ENCODE data around the gene SOWAHD.
"Not testable (repeated sequence)": the region's sequence is repeated elsewhere in the genome, so short reads cannot be mapped to it uniquely, and the experiment has no call there.

Gene SOWAHD

DNA sequence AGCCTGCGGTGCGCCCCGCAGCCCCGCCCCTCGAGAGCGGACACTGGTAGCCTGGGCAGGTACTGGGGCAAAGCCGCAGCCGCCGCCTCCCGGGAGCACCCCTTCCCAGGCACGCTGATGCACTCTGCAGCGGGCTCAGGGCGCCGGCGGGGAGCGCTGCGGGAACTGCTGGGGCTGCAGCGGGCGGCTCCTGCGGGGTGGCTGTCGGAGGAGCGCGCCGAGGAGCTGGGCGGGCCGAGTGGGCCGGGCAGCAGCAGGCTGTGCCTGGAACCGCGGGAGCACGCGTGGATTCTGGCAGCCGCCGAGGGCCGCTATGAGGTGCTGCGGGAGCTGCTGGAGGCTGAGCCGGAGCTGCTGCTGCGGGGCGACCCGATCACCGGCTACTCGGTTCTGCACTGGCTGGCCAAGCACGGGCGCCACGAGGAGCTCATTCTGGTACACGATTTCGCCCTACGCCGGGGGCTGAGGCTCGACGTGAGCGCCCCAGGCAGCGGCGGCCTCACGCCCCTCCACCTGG lies 401 bp downstream of the SOWAHD start:
- DNase-seq (ENCODE audit: low spot score), result peak; percentile 39

DNA sequence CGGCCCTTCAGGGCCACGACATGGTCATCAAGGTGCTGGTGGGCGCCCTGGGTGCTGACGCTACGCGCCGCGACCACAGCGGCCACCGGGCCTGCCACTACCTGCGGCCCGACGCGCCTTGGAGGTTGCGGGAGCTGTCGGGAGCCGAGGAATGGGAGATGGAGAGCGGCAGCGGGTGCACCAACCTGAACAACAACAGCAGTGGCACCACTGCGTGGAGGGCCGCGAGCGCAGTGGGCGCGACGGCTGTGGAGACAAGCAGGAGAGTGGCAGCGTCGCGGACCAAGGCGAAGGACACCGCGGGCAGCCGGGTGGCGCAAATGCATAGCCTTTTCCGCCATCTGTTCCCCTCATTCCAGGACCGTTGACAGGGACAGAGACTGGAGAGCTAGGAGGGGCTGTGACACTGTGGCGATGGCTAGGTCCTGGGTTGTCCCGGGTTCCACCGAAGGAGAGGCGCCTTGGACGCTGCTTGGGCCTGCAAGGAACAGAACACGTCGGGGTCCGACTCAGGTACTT lies 919 bp downstream of the SOWAHD start:
- DNase-seq (ENCODE audit: low spot score), result peak; percentile 13

DNA sequence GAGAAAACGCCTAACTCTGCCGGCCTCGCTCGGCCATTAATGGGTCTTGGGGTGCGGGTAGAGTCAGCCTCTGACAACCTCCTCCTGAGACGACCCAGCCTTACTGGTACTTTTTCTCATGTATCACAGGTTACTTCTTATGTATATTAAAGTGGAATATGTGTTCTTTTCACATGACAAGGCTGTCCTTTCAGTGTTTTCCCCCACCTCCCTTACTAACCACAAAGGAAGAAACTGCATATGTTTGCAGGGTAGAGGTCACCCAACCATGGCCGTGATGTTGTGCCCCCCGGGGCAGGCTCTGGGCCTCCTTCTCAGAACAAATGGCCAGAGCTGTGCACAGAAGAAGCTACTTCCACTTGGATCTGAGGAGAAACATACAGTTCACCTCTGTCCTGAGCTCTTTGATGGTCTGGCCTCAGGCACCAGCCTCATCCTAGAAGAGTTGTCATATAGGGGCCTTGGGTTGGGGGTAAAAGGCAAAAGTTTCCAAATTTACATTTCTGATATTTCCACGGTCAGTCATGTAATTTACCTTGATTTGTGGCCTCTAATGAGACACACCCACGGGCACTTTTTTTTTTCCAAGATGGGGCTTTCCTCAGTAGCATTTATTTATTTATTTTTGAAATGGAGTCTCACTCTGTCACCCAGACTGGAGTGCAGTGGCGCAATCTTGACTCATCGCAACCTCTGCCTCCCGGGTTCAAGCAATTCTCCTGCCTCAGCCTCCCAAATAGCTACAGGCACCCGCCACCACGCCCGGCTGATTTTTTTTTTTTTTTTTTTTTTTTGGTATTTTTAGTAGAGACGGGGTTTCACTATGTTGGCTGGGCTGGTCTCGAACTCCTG lies 1.9 kb downstream of the SOWAHD start:
- no peak for DNase-seq (ENCODE audit: low spot score)

DNA sequence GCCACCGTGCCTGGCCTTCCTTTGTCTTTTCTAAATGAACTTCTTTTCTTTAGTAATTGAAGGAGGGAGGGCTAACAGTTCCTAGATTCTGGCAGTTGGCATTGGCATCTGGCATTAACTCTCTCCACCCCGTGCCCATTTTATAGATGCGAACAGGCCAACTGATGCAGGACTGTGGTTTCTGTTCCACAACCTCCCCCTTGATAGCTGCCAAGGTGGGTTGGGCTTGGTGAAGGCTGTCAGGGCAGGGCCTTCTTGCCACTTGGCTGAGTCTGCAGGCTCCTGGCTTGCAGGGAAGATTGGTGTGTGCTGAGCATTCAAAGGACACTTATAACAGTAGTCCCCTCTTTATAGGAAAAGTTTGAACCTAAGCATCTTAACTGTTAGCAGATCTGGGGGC lies 4.3 kb downstream of the SOWAHD start:
- DNase-seq (ENCODE audit: low spot score), result no peak

DNA sequence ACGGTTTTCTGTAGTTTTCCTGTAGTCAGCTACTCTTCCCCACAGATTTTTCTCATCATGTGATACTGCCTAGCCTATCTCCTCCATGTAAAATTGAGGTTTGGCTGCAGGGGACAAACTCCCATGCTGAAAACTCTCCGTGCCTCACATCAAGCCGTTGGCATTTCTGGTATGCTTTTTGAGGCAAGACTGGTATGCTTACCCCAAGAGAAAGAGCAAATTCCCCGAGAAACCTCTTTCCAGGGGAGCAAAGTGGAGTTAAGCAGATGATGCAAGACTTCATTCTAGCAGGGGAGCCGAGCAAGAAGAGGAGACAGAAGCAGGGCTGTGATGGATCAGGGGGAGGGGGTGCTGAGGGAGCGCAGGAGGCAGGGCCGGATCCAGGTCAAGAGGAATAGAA lies 4.8 kb downstream of the SOWAHD start:
- no peak for DNase-seq (ENCODE audit: low spot score)

DNA sequence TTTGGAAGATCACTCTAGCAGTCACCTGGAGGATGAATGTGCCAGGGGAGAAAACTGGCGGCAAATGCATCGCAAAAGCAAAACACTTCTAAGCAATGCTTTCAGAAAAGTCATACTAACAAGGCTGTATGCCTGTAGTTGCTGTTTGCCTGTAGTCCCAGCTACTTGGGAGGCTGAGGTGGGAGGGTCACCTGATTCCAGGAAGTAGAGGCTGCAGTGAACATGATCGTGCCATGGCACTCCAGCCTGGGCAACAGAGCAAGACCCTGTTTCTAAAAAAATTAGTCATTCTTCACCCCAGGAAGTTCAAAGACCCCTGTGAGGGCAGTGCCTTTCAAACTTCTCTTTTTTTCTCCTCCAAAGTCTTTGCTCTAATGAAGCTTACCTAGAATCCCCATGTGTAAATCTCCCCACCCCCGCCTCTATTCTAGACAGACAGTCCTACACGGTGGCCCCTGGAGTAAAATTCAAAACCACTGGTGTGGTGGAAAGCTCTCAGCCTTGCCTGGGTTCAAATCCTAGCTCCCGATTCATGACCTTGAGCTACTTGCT lies 5.5 kb downstream of the SOWAHD start:
- DNase-seq (ENCODE audit: low spot score), result no peak

DNA sequence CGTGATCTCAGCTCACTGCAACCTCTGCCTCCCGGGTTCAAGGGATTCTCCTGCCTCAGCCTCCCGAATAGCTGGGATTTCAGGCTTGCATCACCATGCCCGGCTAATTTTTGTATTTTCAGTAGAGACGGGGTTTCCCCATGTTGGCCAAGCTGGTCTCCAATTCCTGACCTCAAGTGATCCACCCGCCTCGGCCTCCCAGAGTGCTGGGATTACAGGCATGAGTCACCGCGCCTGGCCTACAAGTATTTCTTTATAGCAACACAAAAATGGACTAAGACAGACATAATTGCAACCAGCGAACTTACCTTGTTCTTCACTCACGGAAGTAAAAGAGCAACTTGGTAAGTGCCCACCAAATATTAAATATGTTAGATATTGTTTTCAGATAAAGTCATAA lies 10.0 kb downstream of the SOWAHD start:
- DNase-seq (ENCODE audit: low spot score), result not testable (repeated sequence)

DNA sequence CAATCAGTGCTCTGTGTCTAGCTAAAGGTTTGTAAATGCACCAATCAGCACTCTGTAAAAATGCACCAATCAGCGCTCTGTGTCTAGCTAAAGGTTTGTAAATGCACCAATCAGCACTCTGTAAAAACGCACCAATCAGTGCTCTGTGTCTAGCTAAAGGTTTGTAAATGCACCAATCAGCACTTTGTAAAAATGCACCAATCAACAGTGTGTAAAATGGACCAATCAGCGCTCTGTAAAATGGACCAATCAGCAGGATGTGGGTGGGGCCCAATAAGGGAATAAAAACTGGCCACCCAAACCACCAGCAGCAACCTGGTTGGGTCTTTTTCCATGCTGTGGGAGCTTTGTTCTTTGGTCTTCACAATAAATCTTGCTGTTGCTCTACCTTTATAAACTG lies 11.0 kb downstream of the SOWAHD start:
- DNase-seq (ENCODE audit: low spot score), result not testable (repeated sequence)

DNA sequence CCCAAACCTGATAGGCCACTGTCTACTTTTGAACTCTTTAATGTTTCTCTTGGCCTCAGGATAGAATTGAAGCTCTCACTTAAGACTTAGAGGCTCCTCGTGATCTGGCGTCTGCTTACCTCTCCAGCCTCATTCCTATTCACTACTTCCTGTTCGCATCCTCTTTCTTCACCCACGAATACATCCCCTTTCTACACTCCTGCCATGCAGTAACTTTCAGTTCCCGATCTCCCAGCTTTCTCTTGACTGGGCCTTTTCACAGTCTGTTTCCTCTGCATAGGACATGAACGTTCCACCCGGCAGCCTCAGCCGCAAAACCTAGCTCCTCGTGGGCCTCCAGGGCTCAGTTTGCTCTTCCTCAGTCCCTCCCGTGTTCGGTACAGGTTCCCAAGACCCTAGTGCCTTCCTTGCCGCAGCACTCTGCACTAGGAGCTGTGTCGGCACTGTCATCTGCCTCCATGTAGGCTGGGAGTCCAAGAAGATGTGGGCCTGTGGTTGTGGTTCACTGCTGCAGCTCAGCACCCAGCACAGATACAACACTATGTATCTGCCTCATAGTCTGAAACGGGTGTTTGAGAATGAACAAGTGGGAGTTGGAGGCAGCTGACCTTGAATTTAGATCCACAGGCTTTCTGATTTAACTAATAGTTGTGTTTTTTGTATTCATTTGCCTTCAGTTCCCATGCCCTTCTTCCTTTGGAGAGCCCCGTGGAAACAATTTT lies 17.3 kb downstream of the SOWAHD start:
- no peak for DNase-seq (ENCODE audit: low spot score)

DNA sequence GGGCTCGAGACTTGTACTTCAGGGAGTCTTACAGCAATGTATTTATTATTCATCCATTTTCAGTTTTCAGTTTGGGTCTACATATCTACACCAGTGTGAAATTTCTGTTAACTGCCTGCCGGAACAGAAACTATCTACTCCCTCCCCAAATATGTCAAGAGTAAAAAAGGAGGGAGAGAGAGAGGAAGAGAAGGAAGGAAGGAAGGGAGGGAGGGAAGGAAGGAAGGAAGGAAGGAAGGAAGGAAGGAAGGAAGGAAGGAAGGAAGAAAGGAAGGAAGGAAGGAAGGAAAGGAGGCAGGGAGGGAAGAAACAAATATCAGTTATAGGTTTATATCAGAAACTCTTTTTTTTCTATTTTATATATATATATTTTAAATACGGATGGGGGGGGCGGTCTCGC lies 20.4 kb downstream of the SOWAHD start:
- DNase-seq (ENCODE audit: low spot score), result no peak

DNA sequence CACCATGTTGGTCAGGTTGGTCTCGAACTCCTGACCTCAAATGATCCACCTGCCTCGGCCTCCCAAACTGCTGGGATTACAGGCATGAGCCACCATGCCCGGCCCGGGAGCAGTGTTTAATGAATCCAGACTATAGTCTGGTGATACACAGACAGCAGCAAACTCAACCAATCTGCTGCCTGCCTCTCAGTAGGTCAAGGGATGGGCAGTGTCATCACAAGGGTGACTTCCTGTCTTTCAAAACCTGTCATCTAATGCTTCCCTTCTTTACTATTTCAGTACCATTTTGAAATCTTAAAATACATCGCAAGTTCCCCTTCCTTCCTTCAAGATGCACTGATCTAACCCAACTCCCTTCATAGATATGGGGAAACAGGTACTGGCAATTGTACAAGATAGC lies 24.6 kb downstream of the SOWAHD start:
- DNase-seq (ENCODE audit: low spot score), result no peak

DNA sequence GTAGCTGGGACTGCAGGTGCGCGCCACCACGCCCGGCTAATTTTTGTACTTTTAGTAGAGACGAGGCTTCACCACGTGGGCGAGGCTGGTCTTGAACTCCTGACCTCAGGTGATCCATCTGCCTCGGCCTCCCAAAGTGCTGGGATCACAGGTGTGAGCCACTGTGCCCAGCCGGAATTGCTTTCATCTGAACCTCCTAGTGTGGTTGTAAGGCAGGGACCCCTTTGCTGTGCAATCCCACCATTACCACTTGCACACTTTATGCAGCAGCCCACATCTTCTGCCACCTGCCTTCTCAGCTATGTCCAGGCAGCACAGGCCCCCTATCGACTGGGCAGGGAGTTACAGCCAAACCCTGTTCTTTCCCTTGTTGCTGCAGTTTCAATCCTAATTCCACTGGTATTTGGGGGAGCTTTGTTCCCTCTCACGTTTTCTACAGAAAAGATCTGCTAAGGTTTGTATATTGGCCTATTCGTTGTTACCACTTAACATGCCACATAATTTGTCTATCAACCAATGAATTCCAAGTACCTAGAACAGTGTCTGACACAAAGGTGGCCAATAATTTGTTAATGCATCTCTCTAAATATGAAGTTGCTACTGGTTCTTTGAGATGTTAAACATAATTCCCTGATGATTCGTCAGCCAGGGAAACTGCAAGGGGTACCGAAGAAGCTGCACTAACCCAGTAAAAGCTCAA lies 26.5 kb downstream of the SOWAHD start:
- peak; percentile 23 for DNase-seq (ENCODE audit: low spot score)

DNA sequence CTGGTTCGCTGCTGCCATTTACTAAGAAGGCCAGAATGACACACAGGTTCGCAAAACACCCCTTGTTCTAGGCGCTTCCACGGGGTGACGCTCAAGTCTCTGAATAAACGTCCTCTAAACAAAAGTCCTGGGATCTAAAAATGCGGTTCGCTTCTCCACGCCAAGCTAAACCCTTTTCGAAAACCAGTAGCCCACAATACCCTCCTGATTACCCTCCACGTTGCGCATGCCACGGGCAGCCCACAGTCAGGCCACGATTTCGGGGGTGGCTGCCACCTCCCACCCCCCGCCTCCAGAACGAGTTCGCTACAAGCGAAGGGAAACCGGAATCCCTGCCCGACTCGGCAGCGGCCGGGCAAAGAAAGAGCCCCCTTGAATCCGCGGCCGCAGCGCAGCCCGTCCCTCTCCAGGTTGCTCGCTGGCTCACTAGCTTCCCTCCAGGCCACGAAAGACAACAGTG lies 32.6 kb downstream of the SOWAHD start:
- no peak for DNase-seq (ENCODE audit: low spot score)

DNA sequence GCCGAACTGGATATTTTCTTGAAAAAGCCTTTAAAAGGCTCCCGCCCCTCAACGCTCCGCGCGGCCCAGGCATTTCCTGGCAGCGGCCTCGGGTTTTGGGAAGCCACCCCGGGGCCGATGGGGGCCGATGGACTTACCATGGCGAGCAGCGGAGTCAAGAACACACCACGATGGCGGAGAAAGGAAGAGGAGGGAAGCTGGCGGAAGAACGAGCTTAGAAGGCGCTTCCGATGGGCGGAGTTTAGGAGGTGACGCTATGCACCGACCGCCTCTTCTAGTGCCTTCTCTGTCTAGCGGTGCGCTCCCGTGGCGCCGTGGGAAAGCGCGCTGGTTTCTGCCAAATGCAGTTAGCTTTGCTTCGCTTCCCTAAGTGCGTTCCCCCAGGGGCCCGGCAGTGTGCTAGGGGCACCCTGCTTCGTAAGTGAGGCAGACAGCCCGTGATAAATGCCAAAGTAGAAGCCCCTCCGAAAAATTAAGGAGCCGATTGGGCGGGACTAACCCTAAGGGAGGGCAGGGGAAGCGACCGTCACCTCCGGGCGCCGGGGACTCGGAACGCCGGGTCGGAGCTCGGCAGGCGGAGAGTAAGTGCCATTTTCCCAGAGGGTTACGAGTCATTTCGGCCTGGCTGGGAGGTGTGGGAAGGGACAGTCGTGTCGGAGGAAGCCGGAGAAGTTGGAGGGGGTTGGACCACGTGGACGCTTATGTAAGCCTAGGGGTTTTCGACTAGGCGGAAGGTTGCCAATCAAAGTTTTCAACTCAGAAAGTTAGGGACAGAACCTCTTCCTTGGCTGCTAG lies 33.2 kb downstream of the SOWAHD start, which contains the start of gene RPL39:
RPL39 (minus strand) TSS at position 194 of the 795 bp plus-strand sequence; CDS start at position 140, 54 bp downstream.
- DNase-seq (ENCODE audit: low spot score), result peak; percentile 77

DNA sequence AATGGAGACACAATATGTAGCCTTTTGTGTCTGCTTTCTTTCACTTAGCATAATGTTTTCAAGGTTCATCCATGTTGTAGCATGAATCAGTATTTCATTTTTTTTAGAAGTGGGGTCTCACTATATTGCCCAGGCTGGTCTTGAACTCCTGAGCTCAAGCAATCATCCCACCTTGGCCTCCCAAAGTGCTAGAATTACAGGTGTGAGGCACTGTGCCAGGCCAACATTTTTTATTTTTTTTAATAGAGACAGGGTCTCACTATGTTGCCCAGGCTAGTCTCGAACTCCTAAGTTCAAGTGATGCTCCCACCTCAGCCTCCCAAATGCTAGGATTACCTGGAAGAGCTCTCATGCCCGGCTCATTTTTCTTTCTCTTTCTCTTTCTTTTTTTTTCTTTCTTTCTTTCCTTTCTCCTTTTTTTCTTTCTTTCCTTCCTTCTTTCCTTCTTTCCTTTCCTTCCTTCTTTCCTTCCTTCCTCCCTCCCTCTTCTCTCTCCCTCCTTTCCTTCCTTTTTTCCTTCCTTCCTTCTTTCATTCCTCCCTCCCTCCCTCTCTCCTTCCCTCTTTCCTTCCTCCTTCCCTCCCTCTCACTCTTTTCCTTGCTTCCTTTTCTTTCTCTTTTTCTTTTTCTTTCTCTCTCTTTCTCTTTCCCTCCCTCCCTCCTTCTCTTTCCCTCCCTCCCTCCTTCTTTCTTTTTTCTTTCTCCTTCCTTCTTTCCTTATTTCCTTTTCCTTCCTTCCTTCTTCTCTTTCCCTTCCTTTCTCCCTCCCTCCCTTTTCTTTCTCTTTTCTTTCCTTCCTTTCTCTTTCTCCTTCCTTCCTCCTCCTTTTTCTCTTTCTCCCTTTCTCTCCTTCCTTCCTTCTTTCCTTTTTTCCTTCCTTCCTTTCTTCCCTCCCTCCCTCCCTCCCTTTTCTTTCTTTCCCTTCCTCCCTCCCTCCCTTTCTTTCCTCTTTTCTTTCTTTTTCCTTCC lies 43.1 kb downstream of the SOWAHD start:
- no peak for DNase-seq (ENCODE audit: low spot score)

DNA sequence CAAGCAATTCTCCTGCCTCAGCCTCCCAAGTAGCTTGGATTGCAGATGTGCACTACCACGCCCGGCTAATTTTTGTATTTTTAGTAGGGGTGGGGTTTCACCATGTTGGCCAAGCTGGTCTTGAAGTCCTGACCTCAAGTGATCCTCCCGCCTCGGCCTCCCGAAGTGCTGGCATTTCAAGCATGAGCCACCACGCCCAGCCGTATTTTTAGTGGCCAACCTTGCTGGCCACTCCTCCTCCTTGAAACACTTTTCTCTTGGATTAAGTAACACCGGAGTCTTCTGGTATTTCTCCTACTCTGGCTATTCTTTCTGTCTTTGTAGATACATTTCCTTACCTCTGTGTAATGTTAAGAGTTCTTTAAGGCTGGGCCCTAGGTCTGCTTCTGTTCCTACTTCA lies 44.2 kb downstream of the SOWAHD start:
- no peak for DNase-seq (ENCODE audit: low spot score)

DNA sequence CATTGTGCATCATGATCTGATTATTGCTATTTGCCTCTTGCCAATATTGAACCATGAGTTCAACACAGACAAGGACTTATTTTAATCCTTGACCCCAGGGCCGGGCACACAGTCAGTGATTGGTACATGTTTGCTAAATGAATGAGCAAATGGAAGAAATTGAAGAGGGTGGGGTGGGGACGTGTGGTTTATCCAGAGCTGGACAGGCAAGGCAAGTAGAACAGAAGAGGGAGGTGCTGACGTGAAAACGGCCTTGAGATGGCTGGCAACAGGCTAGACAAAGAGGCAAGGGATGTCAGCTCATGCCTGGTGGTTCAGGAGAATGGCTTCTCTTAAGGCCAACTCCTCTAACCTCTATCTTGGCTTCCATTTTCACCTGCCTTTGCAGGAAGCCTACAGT lies 50.1 kb downstream of the SOWAHD start:
- DNase-seq (ENCODE audit: low spot score), result not testable (repeated sequence)

DNA sequence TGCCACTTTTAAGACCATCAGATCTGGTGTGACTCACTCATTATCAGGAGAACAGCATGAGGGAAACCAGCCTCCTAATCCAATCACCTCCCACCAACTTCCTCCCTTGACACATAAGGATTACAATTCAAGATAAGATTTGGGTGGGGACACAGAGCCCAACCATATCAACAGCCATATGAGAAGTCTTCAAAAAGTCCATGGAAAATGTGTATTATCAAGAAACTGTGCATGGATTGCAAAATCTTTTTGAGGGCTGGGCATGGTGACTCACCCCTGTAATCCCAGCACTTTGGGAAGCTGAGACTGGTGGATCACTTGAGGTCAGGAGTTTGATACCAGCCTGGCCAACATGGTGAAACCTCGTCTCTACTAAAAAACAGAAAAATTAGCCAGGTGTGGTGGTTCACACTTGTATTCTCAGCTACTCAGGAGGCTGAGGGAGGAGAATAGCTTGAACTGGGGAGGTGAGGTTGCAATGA lies 50.8 kb downstream of the SOWAHD start:
- no peak for DNase-seq (ENCODE audit: low spot score)

Data from iPS-NIHi11 (cell line).